Stimulated activated CD8-positive, alpha-beta memory T cell treated with anti-CD3 and anti-CD28 coated beads, Interleukin-7, amount 100 ng/mL, for 4 hours (primary cell): ENCODE results near the gene TNS3.

Source experiments
- DNase-seq, 2 donors: peaks; one replicate each; pipeline ENCODE4 v3.0.0-alpha.2; 2020; ENCODE audit warnings: low read depth in 2 of 2

The TNS3 gene

DNA sequence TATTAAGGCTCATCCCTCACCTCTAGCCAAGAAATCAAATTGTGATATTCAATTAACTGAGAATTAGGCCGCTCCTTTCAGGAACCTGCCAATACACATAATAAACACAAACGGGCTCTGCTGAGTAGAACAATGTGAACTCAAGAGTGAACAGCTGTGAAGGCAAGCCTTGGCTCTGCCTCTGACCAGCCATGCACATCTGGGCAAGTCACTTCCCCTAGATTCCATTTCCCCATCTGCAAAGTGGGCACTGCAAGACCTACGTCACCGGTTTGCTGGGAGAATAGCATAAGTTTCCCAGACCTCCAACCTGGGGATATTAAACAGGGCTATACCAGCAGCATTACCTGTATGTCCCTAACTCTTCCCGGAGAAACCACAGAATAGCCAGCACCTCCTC is 355.2 kb downstream of the TNS3 start:
- no peak for DNase-seq

- DNase-seq = no peak
Observed at GRCh38 chr7:47225387-47226131, 356.4 kb downstream of the TNS3 start.
